OCI-LY3 (cell line): ENCODE data around the gene COL11A2.

Experiments used
- CTCF ChIP-seq: fragments of 200-600, 300-600 bp; sonication (generic); IDR thresholded peaks from 2 replicates; pipeline ENCODE4 v1.5.1; 2014; ENCODE audit warnings: antibody characterized with exemption, low read length, low read depth
- EZH2phosphoT487 ChIP-seq: fragments of 200-600 bp; shearing (Covaris generic); IDR thresholded peaks from 2 replicates; pipeline ENCODE4 v1.6.1; 2018; ENCODE audit warnings: antibody characterized with exemption, mixed run types, low read depth

DNA sequence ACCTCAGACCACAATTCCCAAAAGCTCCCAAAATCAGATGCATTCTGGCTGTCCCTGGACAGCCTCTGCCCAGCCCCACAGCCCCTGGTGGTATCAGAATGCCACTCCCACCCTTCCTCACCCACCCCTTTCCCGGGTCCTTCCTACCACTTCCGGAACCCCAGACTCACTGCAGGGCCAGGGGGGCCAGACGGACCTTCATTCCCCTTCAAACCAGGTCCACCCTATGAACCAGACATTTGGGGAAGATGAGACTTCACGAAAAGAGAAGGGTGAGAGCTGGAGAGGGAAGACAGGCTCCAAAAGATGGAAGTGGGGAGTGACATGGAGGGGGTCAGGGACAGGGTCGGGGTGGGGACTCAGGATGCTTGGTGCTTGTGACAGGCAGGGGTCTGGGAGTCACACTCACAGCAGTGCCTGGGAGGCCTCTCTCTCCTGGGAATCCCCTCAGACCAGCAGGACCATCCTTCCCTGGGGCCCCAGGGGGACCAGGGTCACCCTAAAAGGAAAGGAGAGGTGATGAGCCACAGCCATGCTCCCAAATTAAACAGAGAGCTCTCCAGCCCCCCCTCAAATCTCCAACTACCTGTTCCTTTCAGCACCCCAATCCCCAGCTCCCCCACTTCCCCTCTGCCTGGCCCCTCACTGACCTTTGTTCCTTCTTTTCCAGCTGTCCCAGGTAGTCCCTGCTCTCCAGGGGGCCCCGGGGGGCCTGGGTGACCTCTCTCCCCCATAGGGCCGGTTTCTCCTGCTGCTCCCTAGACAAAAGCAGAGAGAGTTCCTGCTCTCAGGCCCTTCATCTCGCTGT lies 20.2 kb downstream of the COL11A2 start:
- TF ChIP-seq CTCF (no peak), EZH2phosphoT487 (no peak)
